A549 (cell line): Measurements from ENCODE around the gene SLC45A1. TPM values are rescaled to one million over a fixed set of nuclear protein-coding genes. Genes with fewer than 3 reads are reported as not detected.

Experiments
- ATAC-seq, 2 experiments: fragments of 200-7000 bp in 1 of 2; fragments of >200 bp in 1 of 2; cut with Nextera tagmentation in 1 of 2; cut with Tn5 transposase in 1 of 2; 3 replicates each; pipeline versions ENCODE4 v1.8.0 to v1.9.1; 2018 to 2020; ENCODE audit warnings: mild to moderate bottlenecking in 1 of 2, moderate library complexity in 1 of 2
- CTCF ChIA-PET: fragments of 300-600 bp; sonication (Branson Sonifier 250); formaldehyde crosslinking; extraction: SDS; loops from one replicate; lab custom pipeline; 2021; ENCODE audit warnings: antibody characterized with exemption, inconsistent platforms; lab: Yijun Ruan, JAX
- POLR2A ChIA-PET: fragments of 350-600 bp; formaldehyde crosslinking; extraction: SDS; loops from one replicate; lab custom pipeline; 2021; ENCODE audit warnings: antibody characterized with exemption, inconsistent platforms; lab: Yijun Ruan, JAX
- DNase-seq, 2 experiments: peaks; one replicate each; pipeline versions ENCODE4 v3.0.0 to v3.0.0-alpha.2; 2011 to 2016; ENCODE audit warnings: low read depth in 1 of 2, low spot score in 1 of 2
- FAIRE-seq: peaks from 2 replicates; lab custom pipeline; 2011; peaks lifted over from hg19 to GRCh38; lab: Jason Lieb, UNC
- H3K27ac ChIP-seq, 2 experiments: fragments of >200 bp; sonication (Bioruptor Twin); formaldehyde crosslinking; 3 replicates each; pipeline ENCODE4 v1.5.1; 2016 to 2017
- H3K4me1 ChIP-seq: fragments of >200 bp; sonication (Bioruptor Twin); formaldehyde crosslinking; 3 replicates; pipeline ENCODE4 v1.6.1; 2016
- H3K4me2 ChIP-seq: fragments of >200 bp; sonication (Bioruptor Twin); formaldehyde crosslinking; 3 replicates; pipeline ENCODE4 v1.6.1; 2016
- H3K4me3 ChIP-seq: fragments of >200 bp; sonication (Bioruptor Twin); formaldehyde crosslinking; 3 replicates; pipeline ENCODE4 v1.5.1; 2016
- H3K9me3 ChIP-seq: fragments of >200 bp; sonication (Bioruptor Twin); formaldehyde crosslinking; 3 replicates; pipeline ENCODE4 v1.6.1; 2016
- CBX2 ChIP-seq: fragments of 200-600 bp; sonication (generic); IDR thresholded peaks from 2 replicates; pipeline ENCODE4 v1.6.1; 2016; ENCODE audit warnings: low read depth, mild to moderate bottlenecking, borderline replicate concordance
- CEBPB ChIP-seq, 2 experiments: fragments of >200 bp in 1 of 2; sonication (Bioruptor Twin) in 1 of 2; formaldehyde crosslinking in 1 of 2; IDR thresholded peaks; 2 replicates each; pipeline ENCODE4 v1.6.1; 2012 to 2016
- CHD4 ChIP-seq: fragments of 200-600 bp; sonication (generic); IDR thresholded peaks from 2 replicates; pipeline ENCODE4 v1.6.1; 2016; ENCODE audit warnings: antibody characterized with exemption, mild to moderate bottlenecking, borderline replicate concordance
- EHF ChIP-seq: fragments of 250-450 bp; sonication (Bioruptor Pico); IDR thresholded peaks from 2 replicates; pipeline ENCODE4 v1.5.0; 2020; ENCODE audit warnings: mild to moderate bottlenecking
- FOSB ChIP-seq: fragments of 250-450 bp; sonication (Bioruptor Pico); IDR thresholded peaks from 2 replicates; pipeline ENCODE4 v1.5.0; 2020; ENCODE audit warnings: mild to moderate bottlenecking, moderate library complexity
- FOXS1 ChIP-seq: fragments of 250-450 bp; sonication (Bioruptor Pico); IDR thresholded peaks from 2 replicates; pipeline ENCODE4 v1.5.0; 2020; ENCODE audit warnings: mild to moderate bottlenecking, moderate library complexity
- GATA3 ChIP-seq: IDR thresholded peaks from 2 replicates; pipeline ENCODE4 v1.6.1; 2012; ENCODE audit warnings: borderline replicate concordance
- HEYL ChIP-seq: fragments of 250-450 bp; sonication (Bioruptor Pico); IDR thresholded peaks from 2 replicates; pipeline ENCODE4 v1.8.0; 2021; ENCODE audit warnings: mild to moderate bottlenecking, moderate library complexity
- HOXA7 ChIP-seq: fragments of 250-450 bp; sonication (Bioruptor Pico); IDR thresholded peaks from 2 replicates; pipeline ENCODE4 v1.5.0; 2020; ENCODE audit warnings: mild to moderate bottlenecking, moderate library complexity
- JUN ChIP-seq, 2 experiments: fragments of >200 bp; sonication (Bioruptor Twin); formaldehyde crosslinking; IDR thresholded peaks; 2 replicates in 1 of 2; 3 replicates in 1 of 2; pipeline ENCODE4 v1.6.1; 2016 to 2017
- NFE2L2 ChIP-seq: fragments of 150-350 bp; conservative IDR thresholded peaks from 2 replicates; pipeline ENCODE4 v1.6.1; 2014; ENCODE audit warnings: low read length
- NPAS2 ChIP-seq: fragments of 250-450 bp; sonication (Bioruptor Pico); IDR thresholded peaks from 2 replicates; pipeline ENCODE4 v1.8.0; 2022; ENCODE audit warnings: mild to moderate bottlenecking, moderate library complexity, borderline replicate concordance
- NR3C1 ChIP-seq: fragments of >200 bp; sonication (Bioruptor Twin); formaldehyde crosslinking; IDR thresholded peaks from 3 replicates; pipeline ENCODE4 v1.6.1; 2017
- POLR2A ChIP-seq: IDR thresholded peaks from 2 replicates; pipeline ENCODE4 v1.6.1; 2012; ENCODE audit warnings: mild to moderate bottlenecking, low read length
- POLR2AphosphoS2 ChIP-seq: conservative IDR thresholded peaks from 2 replicates; pipeline ENCODE4 v1.6.1; 2012; ENCODE audit warnings: low read length, improper control_type of control experiment, inconsistent platforms
- SREBF2 ChIP-seq: fragments of 450-650 bp; IDR thresholded peaks from 2 replicates; pipeline ENCODE4 v1.6.1; 2014; ENCODE audit warnings: mild to moderate bottlenecking, moderate library complexity
- ZNF302 ChIP-seq: fragments of 250-450 bp; sonication (Bioruptor Pico); IDR thresholded peaks from 2 replicates; pipeline ENCODE4 v1.9.0; 2021; ENCODE audit warnings: inconsistent platforms, mild to moderate bottlenecking, moderate library complexity
- WGBS: methylation state at CpG from one replicate; pipeline ENCODE4 v1.1.6; 2017; ENCODE audit errors: missing lambda C conversion rate; 5-methylcytosine and 5-hydroxymethylcytosine counted together
- polyA plus RNA-seq, 4 experiments: library from polyadenylated mRNA; depleted of rRNA in 3 of 4; stranded (reverse); fragments of >200 nt; fragmentation: RNase III in 1 of 4; extraction: RNeasy Plus Mini Kit Qiagen cat#74134 plus additional on column Dnase treatment in 1 of 4; gene quantifications; 2 replicates in 3 of 4; 3 replicates in 1 of 4; pipeline ENCODE4 v1.2.3, GENCODE V29; 2011 to 2017
- TF ChIP-seq, protein P1 (sequence below): fragments of 150-350 bp; IDR thresholded peaks from 2 replicates; pipeline ENCODE4 v1.6.1; 2014; ENCODE audit warnings: low read depth, mild to moderate bottlenecking, low read length
- TF ChIP-seq, protein P2 (sequence below): fragments of 250-450 bp; sonication (Bioruptor Pico); IDR thresholded peaks from 2 replicates; pipeline ENCODE4 v1.5.0; 2021; ENCODE audit warnings: mild to moderate bottlenecking, moderate library complexity, borderline replicate concordance
- TF ChIP-seq, protein P3 (sequence below): fragments of >200 bp; sonication (Bioruptor Twin); formaldehyde crosslinking; IDR thresholded peaks from 2 replicates; pipeline ENCODE4 v1.6.1; 2016
- TF ChIP-seq, protein P4 (sequence below): IDR thresholded peaks from 2 replicates; pipeline ENCODE4 v1.6.1; 2012
- TF ChIP-seq, protein P5 (sequence below): IDR thresholded peaks from 2 replicates; pipeline ENCODE4 v1.6.1; 2012
- TF ChIP-seq, protein P6 (sequence below): fragments of >200 bp; sonication (Bioruptor Twin); formaldehyde crosslinking; IDR thresholded peaks from 3 replicates; pipeline ENCODE4 v1.5.1; 2016

The SLC45A1 gene
- polyA plus RNA-seq, 2 of the 4 experiments (the other 2 are of a cell fraction): 1.6 to 1.8 TPM

DNA sequence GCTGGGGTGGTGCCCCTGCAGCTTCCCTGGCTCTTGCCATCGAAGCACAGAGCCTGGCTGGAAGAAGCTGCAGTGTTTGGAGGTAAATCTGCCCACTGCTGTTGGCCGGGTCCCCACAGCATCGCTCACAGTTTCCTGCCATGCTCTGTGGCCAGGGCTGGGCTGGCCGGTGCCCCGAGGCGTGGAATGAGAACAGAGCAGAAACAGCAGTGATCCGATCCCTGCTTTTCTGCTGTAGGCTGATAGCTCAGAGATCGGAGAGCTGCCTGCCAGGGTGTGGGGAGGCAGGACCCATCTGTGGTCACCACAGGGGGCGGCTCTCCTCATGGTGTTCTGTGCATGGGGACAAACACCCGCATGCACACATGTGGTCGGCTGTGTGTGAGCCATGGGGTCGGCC, 11.5 kb downstream of the SLC45A1 start (continued):
- TF ChIP-seq, protein P1, sequence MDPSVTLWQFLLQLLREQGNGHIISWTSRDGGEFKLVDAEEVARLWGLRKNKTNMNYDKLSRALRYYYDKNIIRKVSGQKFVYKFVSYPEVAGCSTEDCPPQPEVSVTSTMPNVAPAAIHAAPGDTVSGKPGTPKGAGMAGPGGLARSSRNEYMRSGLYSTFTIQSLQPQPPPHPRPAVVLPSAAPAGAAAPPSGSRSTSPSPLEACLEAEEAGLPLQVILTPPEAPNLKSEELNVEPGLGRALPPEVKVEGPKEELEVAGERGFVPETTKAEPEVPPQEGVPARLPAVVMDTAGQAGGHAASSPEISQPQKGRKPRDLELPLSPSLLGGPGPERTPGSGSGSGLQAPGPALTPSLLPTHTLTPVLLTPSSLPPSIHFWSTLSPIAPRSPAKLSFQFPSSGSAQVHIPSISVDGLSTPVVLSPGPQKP: no peak
- TF ChIP-seq SREBF2 (no peak), POLR2AphosphoS2 (no peak), NFE2L2 (no peak), FOSB (CRISPR knock-in tag) (no peak)
- TF ChIP-seq, protein P2, sequence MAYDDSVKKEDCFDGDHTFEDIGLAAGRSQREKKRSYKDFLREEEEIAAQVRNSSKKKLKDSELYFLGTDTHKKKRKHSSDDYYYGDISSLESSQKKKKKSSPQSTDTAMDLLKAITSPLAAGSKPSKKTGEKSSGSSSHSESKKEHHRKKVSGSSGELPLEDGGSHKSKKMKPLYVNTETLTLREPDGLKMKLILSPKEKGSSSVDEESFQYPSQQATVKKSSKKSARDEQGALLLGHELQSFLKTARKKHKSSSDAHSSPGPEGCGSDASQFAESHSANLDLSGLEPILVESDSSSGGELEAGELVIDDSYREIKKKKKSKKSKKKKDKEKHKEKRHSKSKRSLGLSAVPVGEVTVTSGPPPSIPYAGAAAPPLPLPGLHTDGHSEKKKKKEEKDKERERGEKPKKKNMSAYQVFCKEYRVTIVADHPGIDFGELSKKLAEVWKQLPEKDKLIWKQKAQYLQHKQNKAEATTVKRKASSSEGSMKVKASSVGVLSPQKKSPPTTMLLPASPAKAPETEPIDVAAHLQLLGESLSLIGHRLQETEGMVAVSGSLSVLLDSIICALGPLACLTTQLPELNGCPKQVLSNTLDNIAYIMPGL: no peak

DNA sequence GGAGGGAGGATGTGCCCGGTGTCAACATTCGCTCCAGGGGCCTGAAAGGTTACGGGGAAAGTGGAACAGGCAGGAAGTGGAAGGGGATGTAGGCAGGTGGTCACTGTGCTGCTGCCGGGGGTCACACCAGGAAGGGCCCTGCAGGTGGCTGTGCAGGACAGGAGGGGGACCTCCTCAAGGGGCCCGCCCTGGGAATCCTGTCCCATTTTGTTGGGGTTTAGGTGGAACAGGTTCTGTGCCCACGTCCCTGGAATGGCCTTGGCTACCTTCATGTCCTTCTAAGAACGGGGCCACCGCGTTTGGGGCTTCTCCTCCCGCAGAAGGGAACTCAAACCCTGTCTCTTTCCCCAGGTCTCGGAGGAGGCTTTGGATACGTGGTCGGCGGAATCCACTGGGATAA, 11.9 kb downstream of the SLC45A1 start:
- H3K4me1 ChIP-seq: no peaks in the 10 kb centered on the region
- ChIA-PET CTCF (interaction anchor here (0.6 to 7.8 kb wide), 5 partner anchors 15 to 367 kb away, joined by 3 to 42 read pairs (median 4); no protein-coding TSS in a partner anchor), POLR2A (no interaction called here)
- H3K9me3 ChIP-seq: no peaks in the 10 kb centered on the region
- WGBS: 85% methylated on average over 5 of the region's 14 CpGs
- no peak overlapping the region for H3K27ac ChIP-seq
- H3K4me3 ChIP-seq: no peak overlapping the region
- FAIRE-seq (no peak), DNase-seq (no peak), ATAC-seq (no peak)
- TF ChIP-seq EHF (CRISPR knock-in tag) (no peak), POLR2A (no peak), FOXS1 (CRISPR knock-in tag) (no peak), CEBPB (IDR thresholded peaks at IDR 0.05) (no peak), CHD4 (no peak), HEYL (CRISPR knock-in tag) (no peak)
- no peak overlapping the region for H3K4me2 ChIP-seq

DNA sequence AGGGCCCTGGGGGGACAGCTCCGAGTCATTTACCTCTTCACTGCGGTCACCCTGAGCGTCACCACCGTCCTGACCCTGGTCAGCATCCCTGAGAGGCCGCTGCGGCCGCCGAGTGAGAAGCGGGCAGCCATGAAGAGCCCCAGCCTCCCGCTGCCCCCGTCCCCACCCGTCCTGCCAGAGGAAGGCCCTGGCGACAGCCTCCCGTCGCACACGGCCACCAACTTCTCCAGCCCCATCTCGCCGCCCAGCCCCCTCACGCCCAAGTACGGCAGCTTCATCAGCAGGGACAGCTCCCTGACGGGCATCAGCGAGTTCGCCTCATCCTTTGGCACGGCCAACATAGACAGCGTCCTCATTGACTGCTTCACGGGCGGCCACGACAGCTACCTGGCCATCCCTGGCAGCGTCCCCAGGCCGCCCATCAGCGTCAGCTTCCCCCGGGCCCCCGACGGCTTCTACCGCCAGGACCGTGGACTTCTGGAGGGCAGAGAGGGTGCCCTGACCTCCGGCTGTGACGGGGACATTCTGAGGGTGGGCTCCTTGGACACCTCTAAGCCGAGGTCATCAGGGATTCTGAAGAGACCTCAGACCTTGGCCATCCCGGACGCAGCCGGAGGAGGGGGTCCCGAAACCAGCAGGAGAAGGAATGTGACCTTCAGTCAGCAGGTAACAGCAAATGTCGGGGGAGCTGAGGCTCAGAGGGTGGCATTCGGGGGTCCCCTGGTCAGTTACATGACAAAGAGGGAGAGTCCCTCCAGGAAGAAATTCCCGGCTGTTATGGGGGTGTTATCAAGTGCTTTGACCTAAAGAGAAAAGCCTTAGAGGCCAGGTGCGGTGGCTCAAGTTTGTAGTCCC, 12.6 kb downstream of the SLC45A1 start:
- FAIRE-seq (no peak), DNase-seq (no peak), ATAC-seq (no peak)
- 96% methylated on average over 38 of the region's 47 CpGs for WGBS
- CTCF ChIA-PET: interaction anchor here (0.6 to 1.4 kb wide), 2 partner anchors 355 to 368 kb away, joined by 3 to 4 read pairs; no protein-coding TSS in a partner anchor
- H3K27ac ChIP-seq: no peak overlapping the region
- H3K4me3 ChIP-seq: no peak overlapping the region
- H3K9me3 ChIP-seq: no peaks in the 10 kb centered on the region
- POLR2A ChIA-PET: no interaction called here
- H3K4me2 ChIP-seq: no peak overlapping the region
- TF ChIP-seq, protein P3, sequence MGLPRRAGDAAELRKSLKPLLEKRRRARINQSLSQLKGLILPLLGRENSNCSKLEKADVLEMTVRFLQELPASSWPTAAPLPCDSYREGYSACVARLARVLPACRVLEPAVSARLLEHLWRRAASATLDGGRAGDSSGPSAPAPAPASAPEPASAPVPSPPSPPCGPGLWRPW: no peak
- TF ChIP-seq SREBF2: no peak
- no peak for TF ChIP-seq GATA3
- TF ChIP-seq, protein P4, sequence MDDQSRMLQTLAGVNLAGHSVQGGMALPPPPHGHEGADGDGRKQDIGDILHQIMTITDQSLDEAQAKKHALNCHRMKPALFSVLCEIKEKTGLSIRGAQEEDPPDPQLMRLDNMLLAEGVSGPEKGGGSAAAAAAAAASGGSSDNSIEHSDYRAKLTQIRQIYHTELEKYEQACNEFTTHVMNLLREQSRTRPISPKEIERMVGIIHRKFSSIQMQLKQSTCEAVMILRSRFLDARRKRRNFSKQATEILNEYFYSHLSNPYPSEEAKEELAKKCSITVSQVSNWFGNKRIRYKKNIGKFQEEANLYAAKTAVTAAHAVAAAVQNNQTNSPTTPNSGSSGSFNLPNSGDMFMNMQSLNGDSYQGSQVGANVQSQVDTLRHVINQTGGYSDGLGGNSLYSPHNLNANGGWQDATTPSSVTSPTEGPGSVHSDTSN: no peak
- no peak for TF ChIP-seq NPAS2 (CRISPR knock-in tag)
- no peak for TF ChIP-seq FOSB (CRISPR knock-in tag)
- TF ChIP-seq, protein P5, sequence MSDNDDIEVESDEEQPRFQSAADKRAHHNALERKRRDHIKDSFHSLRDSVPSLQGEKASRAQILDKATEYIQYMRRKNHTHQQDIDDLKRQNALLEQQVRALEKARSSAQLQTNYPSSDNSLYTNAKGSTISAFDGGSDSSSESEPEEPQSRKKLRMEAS: no peak
- no peak for TF ChIP-seq ZNF302 (CRISPR knock-in tag)
- TF ChIP-seq NR3C1: no peak
- TF ChIP-seq, protein P6, sequence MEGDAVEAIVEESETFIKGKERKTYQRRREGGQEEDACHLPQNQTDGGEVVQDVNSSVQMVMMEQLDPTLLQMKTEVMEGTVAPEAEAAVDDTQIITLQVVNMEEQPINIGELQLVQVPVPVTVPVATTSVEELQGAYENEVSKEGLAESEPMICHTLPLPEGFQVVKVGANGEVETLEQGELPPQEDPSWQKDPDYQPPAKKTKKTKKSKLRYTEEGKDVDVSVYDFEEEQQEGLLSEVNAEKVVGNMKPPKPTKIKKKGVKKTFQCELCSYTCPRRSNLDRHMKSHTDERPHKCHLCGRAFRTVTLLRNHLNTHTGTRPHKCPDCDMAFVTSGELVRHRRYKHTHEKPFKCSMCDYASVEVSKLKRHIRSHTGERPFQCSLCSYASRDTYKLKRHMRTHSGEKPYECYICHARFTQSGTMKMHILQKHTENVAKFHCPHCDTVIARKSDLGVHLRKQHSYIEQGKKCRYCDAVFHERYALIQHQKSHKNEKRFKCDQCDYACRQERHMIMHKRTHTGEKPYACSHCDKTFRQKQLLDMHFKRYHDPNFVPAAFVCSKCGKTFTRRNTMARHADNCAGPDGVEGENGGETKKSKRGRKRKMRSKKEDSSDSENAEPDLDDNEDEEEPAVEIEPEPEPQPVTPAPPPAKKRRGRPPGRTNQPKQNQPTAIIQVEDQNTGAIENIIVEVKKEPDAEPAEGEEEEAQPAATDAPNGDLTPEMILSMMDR: no peak
- no peak for TF ChIP-seq CBX2
- TF ChIP-seq JUN (IDR thresholded peaks at IDR 0.05): no peak
- no peak for TF ChIP-seq HOXA7
- TF ChIP-seq NFE2L2: no peak
- no peak for TF ChIP-seq HEYL (CRISPR knock-in tag)
- no peaks in the 10 kb centered on the region for H3K4me1 ChIP-seq
